NOMO-1 treated with dmso at 0.1 percent for 144 hours (cell line): ENCODE measurements around the gene PREX1.

Source experiments
- DNase-seq: peaks from one replicate; lab custom pipeline; 2025; ENCODE audit not compliant: unreplicated experiment; lab: John Stamatoyannopoulos, UW

Gene PREX1

DNA sequence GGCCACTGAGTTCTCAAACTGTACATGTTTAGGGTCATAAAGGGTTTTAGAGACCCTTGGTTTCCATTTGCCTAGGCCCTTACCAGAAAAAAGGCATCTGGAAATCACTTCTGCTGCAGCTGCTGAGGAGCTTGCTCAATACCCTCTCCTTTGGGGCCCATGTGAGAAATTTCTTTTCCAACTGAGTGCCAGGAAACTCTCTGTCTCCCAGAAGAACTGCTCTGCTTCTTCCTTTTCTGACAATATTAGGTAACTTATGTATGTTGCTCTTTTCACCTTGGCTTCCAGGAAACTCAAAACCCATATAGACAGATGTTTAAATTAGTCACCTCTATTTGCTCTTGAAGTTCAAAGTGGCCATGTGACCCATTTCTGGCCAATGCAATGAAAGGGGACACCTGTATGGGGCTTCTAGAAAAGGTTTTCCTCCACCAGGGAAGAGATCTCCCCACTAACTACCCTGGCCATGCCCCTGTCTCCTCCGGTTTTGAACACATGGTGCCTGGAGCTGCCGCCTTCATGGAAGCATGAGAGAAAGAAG is 121.6 kb downstream of the PREX1 start:
- DNase-seq: no peak

DNA sequence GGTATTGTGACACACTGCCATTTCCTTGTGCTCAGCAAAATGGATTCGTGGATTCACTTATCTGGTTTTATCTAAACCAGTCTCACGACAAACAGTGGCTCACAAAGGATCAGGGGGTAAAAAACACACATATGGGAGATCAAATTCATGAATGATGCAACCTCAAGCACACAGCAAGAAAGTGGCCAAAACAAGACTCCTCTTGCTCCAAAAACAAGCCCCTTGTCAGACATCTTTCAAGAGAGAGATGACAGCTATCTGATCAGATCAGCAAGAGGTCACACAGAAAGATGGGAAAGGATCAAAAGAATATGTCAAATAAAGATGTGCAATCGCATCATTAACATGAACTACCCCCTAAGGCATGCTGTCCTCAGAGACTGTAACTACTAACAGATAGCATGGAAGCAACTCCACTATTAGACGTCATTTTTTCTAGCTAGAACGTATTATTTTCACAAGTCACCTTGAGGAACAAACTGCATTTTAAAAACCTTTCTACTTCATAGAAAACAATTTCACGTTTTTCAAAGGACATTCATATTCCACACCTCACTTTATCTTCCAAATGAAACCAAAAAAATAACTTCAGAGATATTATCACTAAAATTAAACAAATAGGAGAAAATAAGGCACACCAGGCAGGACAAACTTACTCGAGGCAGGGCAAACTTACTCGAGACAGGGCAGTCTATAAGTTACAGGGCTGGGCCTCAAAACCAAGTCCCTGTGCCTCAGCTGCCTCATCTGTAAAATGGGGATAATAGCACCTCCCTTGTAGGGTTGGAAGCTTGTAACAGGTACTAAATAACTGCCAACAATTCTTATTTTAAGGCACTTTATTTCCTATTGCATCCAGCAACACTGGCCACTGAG is 122.3 kb downstream of the PREX1 start:
- DNase-seq: no peak

DNA sequence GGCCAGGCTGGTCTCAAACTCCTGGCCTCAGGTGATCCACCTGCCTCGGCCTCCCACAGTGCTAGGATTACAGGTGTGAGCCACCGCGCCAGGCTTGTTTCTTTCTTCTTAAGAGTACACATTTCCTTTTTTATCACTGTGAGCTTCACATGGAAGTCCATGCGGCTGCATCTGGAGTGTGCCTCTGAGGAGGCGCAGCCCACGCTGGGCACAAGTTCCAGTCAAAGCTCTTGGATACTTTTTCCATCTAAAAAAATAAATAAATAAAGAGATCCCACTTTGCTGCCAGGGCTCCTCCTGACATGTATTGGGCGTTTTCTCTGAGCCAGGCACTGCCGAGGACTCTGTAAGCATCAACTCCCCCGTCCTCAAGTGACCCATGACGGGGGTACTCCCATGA is 123.0 kb downstream of the PREX1 start:
- DNase-seq: no peak

DNA sequence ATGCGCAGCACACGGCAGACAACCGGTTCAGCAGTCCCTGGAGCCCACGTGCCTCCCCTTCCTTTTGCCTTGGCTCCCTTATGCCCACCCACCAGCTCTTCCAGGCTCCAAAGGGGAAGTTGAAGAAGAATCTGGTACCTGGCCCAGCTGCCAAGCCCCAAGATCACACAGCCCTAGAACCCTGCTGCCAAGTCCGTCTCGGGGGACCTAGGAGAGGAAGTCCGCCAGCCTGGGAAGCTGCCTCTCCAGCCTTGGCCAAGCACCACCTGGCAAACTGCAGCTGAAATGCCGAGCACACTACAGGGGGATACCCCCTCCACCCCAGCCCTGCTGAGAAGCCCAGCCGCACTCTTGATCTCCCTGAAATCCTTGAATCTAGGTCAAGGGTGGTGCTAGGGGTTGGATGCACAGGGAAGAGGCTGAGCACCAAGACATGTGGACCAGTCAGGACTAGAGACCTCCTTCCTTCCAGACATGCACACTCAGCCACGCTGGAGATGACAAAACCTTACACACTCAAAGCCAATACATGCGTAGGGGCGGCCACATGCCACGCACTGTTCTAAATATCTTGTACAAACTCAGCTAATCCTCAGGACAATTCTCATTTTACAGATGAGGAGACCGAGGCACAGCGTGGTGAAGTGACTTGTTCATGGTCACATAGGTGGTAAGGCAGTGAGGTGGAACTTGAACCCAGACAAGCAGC is 124.1 kb downstream of the PREX1 start:
- DNase-seq: no peak

DNA sequence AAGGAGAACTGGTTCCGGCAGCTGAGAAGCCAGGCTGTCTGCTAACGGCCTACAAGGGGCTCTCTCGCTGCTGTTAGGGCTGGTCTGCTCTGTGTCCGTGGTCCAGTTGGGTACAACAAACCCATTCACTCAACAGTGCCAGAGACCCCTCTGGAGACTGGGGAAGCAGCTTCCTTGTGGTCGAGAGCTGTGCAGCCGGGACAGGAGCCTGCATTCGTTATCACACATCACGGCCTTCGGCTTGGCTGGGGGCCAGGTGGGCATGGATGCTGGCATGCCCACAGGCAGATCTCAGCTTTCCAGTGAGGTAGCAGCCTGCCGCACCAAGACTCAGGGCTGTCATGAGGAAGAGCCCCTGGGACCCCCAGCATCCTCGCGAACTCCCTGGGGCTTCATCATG is 124.7 kb downstream of the PREX1 start:
- no peak for DNase-seq

DNA sequence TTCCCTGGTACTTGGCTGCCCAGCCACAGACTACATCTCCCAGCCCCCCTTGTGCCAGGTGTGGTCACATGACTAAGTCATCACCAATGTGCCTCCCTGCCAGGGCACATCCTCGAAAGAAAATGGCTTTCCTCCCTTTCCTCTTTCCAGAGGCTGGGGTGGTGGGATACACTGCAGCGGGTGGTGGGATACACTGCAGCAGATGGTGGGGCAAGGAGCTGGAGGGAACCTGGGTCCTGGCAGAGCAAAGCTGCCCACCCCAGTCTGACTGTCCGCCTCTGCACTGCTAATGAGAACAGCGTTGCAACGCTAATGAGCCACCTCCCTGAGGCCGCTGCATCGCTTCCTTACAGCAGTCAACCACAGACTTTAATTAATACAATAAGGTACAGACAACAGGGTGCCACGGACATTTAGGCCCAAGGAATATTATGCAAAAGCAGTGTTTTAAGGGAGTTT is 125.3 kb downstream of the PREX1 start:
- no peak for DNase-seq

- DNase-seq: no peak
Measured at GRCh38 chr20:48701702-48702101, 126.1 kb downstream of the PREX1 start.

- no peak for DNase-seq
Measured at GRCh38 chr20:48698507-48699267, 129.1 kb downstream of the PREX1 start.

- no peak for DNase-seq
Measured at GRCh38 chr20:48697845-48698491, 129.8 kb downstream of the PREX1 start.

DNA sequence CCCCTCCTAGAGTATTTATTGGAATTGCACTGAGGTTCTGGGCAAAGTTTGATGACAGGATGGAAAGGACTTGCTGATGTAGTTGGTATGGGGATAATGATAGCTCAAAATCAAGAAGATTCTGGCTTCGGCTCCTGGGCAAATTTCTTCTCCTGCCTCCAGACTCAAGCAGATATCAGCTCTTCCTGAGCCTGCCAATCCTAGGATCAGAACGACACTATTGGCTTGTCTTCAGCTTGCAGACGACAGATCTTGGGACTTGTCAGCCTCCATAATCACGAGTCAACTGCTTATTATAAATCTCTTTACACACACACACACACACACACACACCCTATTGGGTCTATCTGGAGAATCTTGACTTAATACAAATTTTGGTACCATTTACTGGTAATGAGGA is 131.1 kb downstream of the PREX1 start:
- no peak for DNase-seq

DNA sequence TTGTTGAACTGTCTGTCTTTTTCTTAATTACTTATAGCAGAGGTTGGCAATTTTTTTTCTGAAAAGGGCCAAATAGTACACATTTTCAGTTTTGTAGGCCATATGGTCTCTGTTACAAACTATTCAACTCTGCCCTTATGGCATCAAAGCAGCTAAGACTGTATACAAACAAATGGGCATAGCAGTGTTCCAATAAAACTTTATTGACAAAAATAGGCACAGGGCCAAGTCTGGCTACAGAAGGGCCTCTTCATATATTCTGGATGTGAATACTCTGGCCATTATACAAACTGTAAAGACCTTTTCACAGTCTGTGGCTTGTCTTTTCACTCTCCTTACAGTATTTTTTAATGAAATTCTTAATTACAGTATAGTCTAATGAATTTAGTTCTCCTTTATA is 132.1 kb downstream of the PREX1 start:
- no peak for DNase-seq

- DNase-seq: no peak
Measured at GRCh38 chr20:48695255-48695654, 132.5 kb downstream of the PREX1 start.

- DNase-seq: no peak
Measured at GRCh38 chr20:48694381-48694865, 133.4 kb downstream of the PREX1 start.

- no peak for DNase-seq
Measured at GRCh38 chr20:48691523-48691922, 136.3 kb downstream of the PREX1 start.

- DNase-seq: no peak
Measured at GRCh38 chr20:48690888-48691287, 136.9 kb downstream of the PREX1 start.

GRCh38 chr20:48689874-48690571 is 137.8 kb downstream of the PREX1 start:
- DNase-seq: no peak

- no peak for DNase-seq
Measured at GRCh38 chr20:48689388-48689787, 138.4 kb downstream of the PREX1 start.

- no peak for DNase-seq
Measured at GRCh38 chr20:48688579-48688978, 139.2 kb downstream of the PREX1 start.

- no peak for DNase-seq
Measured at GRCh38 chr20:48687117-48687800, 140.5 kb downstream of the PREX1 start.
